ENCODE results near the gene HID1. TPM values are rescaled to one million over a fixed set of nuclear protein-coding genes. Genes with fewer than 3 reads are reported as not detected.

The HID1 gene
- total and polyA plus RNA-seq, 9 of the 15 experiments (the other 6 are each of a cell fraction or from before 2014, with no cell fraction given) = 0.14 to 2.1 (median 0.54) TPM; not detected in 2

GRCh38 chr17:74987418-74987908 is 14.9 kb upstream of the HID1 start, which contains the start of gene CDR2L:
TSS of gene CDR2L (plus strand) at chr17:74987632. CDS start at chr17:74988044, 412 bp downstream.
- peak; percentile 96 to 97 (median 96) for DNase-seq (ENCODE audit: extremely low read depth in 1 of 4, low spot score in 3 of 4)
- H3K36me3 ChIP-seq (ENCODE audit: control insufficient read depth, insufficient read depth, low read length) = no peaks in the 10 kb centered on the region
- under 1% methylated on average over 50 of the region's 51 CpGs for WGBS (ENCODE audit: insufficient coverage, low coverage, missing lambda C conversion rate)
- no peaks in the 10 kb centered on the region for H3K27me3 ChIP-seq (ENCODE audit: control insufficient read depth in 2 of 2, insufficient read depth in 2 of 2, low read length in 2 of 2)
- peak within 1 kb of the TSS; percentile 94 for H2AFZ ChIP-seq (ENCODE audit: low read depth, low read length)
- H3K9ac ChIP-seq (ENCODE audit: insufficient read depth in 1 of 2, low read depth in 2 of 2, low read length in 2 of 2) = peak within 1 kb of the TSS; percentile 69 to 93
- peak within 1 kb of the TSS; percentile 83 for H3K4me3 ChIP-seq
- in situ Hi-C loops (cut with MboI) = no loop called here
- CTCF ChIA-PET (ENCODE audit: low intra/inter-chr PET ratio) = interaction anchor here (0.6 to 1.1 kb wide), 3 partner anchors 19 to 85 kb away, joined by 3 to 5 read pairs (median 4); no protein-coding TSS in a partner anchor
- FAIRE-seq = peak; percentile 90
- peak; percentile 95 for ATAC-seq
- peak within 1 kb of the TSS; percentile 75 for H3K27ac ChIP-seq (ENCODE audit: extremely low read depth, low read depth, low read length)
- H4K20me1 ChIP-seq (replicated peaks; ENCODE audit: control insufficient read depth, insufficient read depth, low read length) = peaks cover 7% of the 10 kb centered on the region; the same call in 1 of the 2 replicates
- H3K9me1 ChIP-seq (ENCODE audit: control insufficient read depth, insufficient read depth, low read length) = no peaks in the 10 kb centered on the region
- peaks cover 12 to 38% of the 10 kb centered on the region in 2 experiments; a peak in 4 of 5 replicates for H3K4me1 ChIP-seq (replicated peaks in 1 of 2; ENCODE audit: control insufficient read depth in 2 of 2, insufficient read depth in 2 of 2, low read length in 2 of 2)
- intact Hi-C loops (cut with micrococcal nuclease) = no loop called here
- peak within 1 kb of the TSS; percentile 94 for H3K4me2 ChIP-seq (ENCODE audit: insufficient read depth, low read length)
- H3K79me2 ChIP-seq (ENCODE audit: control insufficient read depth, insufficient read depth, low read length) = peaks cover 13% of the 10 kb centered on the region; the same call in 2 of the 3 replicates
- no peaks in the 10 kb centered on the region for H3K9me3 ChIP-seq (replicated peaks; ENCODE audit: control insufficient read depth, insufficient read depth, low read depth, low read length)
- no TSS peak for BruUV-seq (replicated peaks)
- POLR2A ChIA-PET = interaction anchor here (0.6 to 6.4 kb wide), 10 partner anchors 13 to 750 kb away, joined by 3 to 56 read pairs (median 4); partner anchors contain the start of gene MRPL58
- TF ChIP-seq STAG1 (CRISPR knock-in tag; IDR thresholded peaks at IDR 0.05; ENCODE audit: borderline replicate concordance) (peak; percentile 4; the same call in 1 of the 2 replicates), ATF6 (CRISPR knock-in tag; IDR thresholded peaks at IDR 0.05) (no peak), TBP (optimal IDR thresholded peaks at IDR 0.05; ENCODE audit: low read depth, low read length) (peak; percentile 75), SMAD4 (CRISPR knock-in tag; conservative IDR thresholded peaks at IDR 0.05) (peak; percentile 40; the same call in 1 of the 2 replicates), E2F6 (IDR thresholded peaks at IDR 0.05; ENCODE audit: borderline replicate concordance in 1 of 2, extremely low read depth in 1 of 2, insufficient read depth in 1 of 2, insufficient read length in 1 of 2, low read depth in 1 of 2, low read length in 1 of 2, poor library complexity in 1 of 2, severe bottlenecking in 1 of 2) (peak in 1 of 2 experiments; percentile 56), ZKSCAN1 (IDR thresholded peaks at IDR 0.05; ENCODE audit: low read depth, low read length) (no peak), ZNF740 (CRISPR knock-in tag; IDR thresholded peaks at IDR 0.05) (0 out of 2 replicates have a peak, but pooled peaks have one; percentile 50), ZNF740 (tag; IDR thresholded peaks at IDR 0.05) (no peak), CTCF (IDR thresholded peaks at IDR 0.05 in 2 of 3, conservative IDR thresholded peaks at IDR 0.05 in 1 of 3; ENCODE audit: insufficient read depth in 2 of 3, low read depth in 1 of 3, low read length in 3 of 3) (peak in 1 of 3 experiments; percentile 23; a peak in 1 of 6 replicates), ZNF316 (IDR thresholded peaks at IDR 0.05) (peak; percentile 8; the same call in 1 of the 2 replicates), CTCFL (IDR thresholded peaks at IDR 0.05; ENCODE audit: borderline replicate concordance, insufficient read depth, low read depth, low read length, poor library complexity, severe bottlenecking) (peak; percentile 68), ZNF79 (CRISPR knock-in tag; IDR thresholded peaks at IDR 0.05; ENCODE audit: low read depth) (no peak)
